Smooth muscle cell (in vitro differentiated cells): Measurements from ENCODE around the gene ZNF594. TPM values are rescaled to one million over a fixed set of nuclear protein-coding genes. Genes with fewer than 3 reads are reported as not detected.
"Not testable (repeated sequence)": the region's sequence is repeated elsewhere in the genome, so short reads cannot be mapped to it uniquely, and the experiment has no call there.

ENCODE experiments used
- DNase-seq: peaks from one replicate; lab custom pipeline; 2025; ENCODE audit not compliant: unreplicated experiment; lab: John Stamatoyannopoulos, UW
- H2AFZ ChIP-seq: fragments of 200-600 bp; sonication (generic); 2 replicates; pipeline ENCODE4 v1.6.0; 2016; ENCODE audit warnings: antibody characterized with exemption, low read depth, mild to moderate bottlenecking
- H3F3A ChIP-seq: fragments of 200-600 bp; sonication (generic); 2 replicates; pipeline ENCODE4 v1.6.0; 2017; ENCODE audit warnings: antibody characterized with exemption, low read depth
- H3K27ac ChIP-seq: fragments of 200-600 bp; sonication (generic); 2 replicates; pipeline ENCODE4 v1.5.1; 2016; ENCODE audit warnings: low read depth, mild to moderate bottlenecking
- H3K27me3 ChIP-seq: fragments of 200-600 bp; sonication (generic); 2 replicates; pipeline ENCODE4 v1.6.1; 2016; ENCODE audit warnings: low read depth, mild to moderate bottlenecking
- H3K36me3 ChIP-seq: fragments of 200-600 bp; sonication (generic); 2 replicates; pipeline ENCODE4 v1.5.1; 2016; ENCODE audit warnings: low read depth
- H3K4me1 ChIP-seq: fragments of 200-600 bp; sonication (generic); 2 replicates; pipeline ENCODE4 v1.5.1; 2016; ENCODE audit warnings: low read depth
- H3K4me2 ChIP-seq: fragments of 200-600 bp; sonication (generic); 2 replicates; pipeline ENCODE4 v1.6.0; 2016; ENCODE audit warnings: mild to moderate bottlenecking
- H3K4me3 ChIP-seq: fragments of 200-600 bp; sonication (generic); 2 replicates; pipeline ENCODE4 v1.5.1; 2016; ENCODE audit warnings: mild to moderate bottlenecking
- H3K79me2 ChIP-seq: fragments of 200-600 bp; sonication (generic); 2 replicates; pipeline ENCODE4 v1.6.0; 2016; ENCODE audit warnings: low read depth, mild to moderate bottlenecking
- H3K9ac ChIP-seq: fragments of 200-600 bp; sonication (generic); 2 replicates; pipeline ENCODE4 v1.6.0; 2016; ENCODE audit warnings: low read depth
- H3K9me3 ChIP-seq: fragments of 200-600 bp; sonication (generic); replicated peaks from 2 replicates; pipeline ENCODE4 v1.5.1; 2016; ENCODE audit warnings: low read depth
- H4K20me1 ChIP-seq: fragments of 200-600 bp; sonication (generic); 2 replicates; pipeline ENCODE4 v1.6.0; 2016; ENCODE audit warnings: low read depth
- CTCF ChIP-seq: fragments of 200-600 bp; sonication (generic); IDR thresholded peaks from 2 replicates; pipeline ENCODE4 v1.5.1; 2017; ENCODE audit warnings: borderline replicate concordance, mild to moderate bottlenecking, antibody characterized with exemption; ENCODE audit not compliant: insufficient read depth, poor library complexity, severe bottlenecking
- WGBS: methylation state at CpG from one replicate; pipeline ENCODE4 v1.1.7; 2016; ENCODE audit warnings: low lambda C conversion rate; 5-methylcytosine and 5-hydroxymethylcytosine counted together
- polyA plus RNA-seq: library from polyadenylated mRNA; unstranded; fragments of >200 nt; fragmentation: Nextera tagmentation; extraction: Ambion mirVana; gene quantifications from 2 replicates; pipeline ENCODE4 v1.2.1, GENCODE V29; 2016
- total RNA-seq: library from RNA; depleted of rRNA; stranded (reverse); fragments of >200 nt; gene quantifications from 2 replicates; pipeline ENCODE4 v1.2.3, GENCODE V29; 2014

Gene ZNF594
- total and polyA plus RNA-seq, 2 experiments from 2014 or later, result 1.00 to 2.7 TPM

DNA sequence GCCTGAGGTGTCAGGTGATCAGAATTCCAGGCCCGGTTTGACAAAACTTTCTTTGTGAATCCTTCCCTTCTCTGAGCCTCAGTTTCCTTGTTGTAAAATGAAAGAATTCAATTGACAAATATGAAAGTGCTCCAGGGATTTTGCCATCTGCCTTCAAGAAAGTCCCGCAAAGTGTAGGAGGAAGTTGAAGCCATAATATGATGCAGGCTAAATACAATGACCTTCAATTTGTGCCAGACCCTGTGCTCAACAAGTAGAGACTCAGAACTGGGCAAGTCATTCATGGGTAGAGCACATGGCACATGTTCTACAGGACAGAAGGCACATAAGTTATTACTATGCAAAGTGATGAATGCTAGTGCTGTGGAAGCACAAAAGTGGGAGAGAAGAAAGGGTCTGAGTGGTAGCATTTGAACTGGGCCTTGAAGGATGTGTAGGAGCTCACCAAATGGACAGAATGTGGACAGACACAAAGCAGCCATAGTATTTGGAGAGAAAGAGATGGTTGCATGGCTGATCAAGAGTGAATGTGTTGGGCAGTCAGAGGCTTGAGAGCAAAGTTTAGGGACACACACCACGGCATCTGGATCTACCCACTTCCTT is 45.4 kb upstream of the ZNF594 start:
- Histone ChIP-seq H3K9me3 (no peaks in the 10 kb centered on the region), H3K79me2 (no peaks in the 10 kb centered on the region), H3K4me1 (no peaks in the 10 kb centered on the region), H4K20me1 (no peaks in the 10 kb centered on the region), H3K36me3 (no peaks in the 10 kb centered on the region), H3K9ac (no peak overlapping the region), H3K27ac (no peak overlapping the region), H3K4me3 (no peak overlapping the region), H3K4me2 (no peak overlapping the region), H3K27me3 (no peaks in the 10 kb centered on the region), H3F3A (no peaks in the 10 kb centered on the region), H2AFZ (no peak overlapping the region)
- TF ChIP-seq CTCF, result no peak
- 92% methylated on average over 3 of the region's 3 CpGs for WGBS
- no peak for DNase-seq

- H3K4me2 ChIP-seq, result no peak within 1 kb of the TSS
- no peaks in the 10 kb centered on the region for H3F3A ChIP-seq
- H3K4me1 ChIP-seq, result no peaks in the 10 kb centered on the region
- H3K9ac ChIP-seq, result no peak within 1 kb of the TSS
- H3K9me3 ChIP-seq, result no peaks in the 10 kb centered on the region
- no peaks in the 10 kb centered on the region for H3K27me3 ChIP-seq
- TF ChIP-seq CTCF, result no peak
- H3K4me3 ChIP-seq, result no peak within 1 kb of the TSS
- H3K36me3 ChIP-seq, result no peaks in the 10 kb centered on the region
- no peak for DNase-seq
- no peak within 1 kb of the TSS for H3K27ac ChIP-seq
- no peak within 1 kb of the TSS for H2AFZ ChIP-seq
- H4K20me1 ChIP-seq, result no peaks in the 10 kb centered on the region
- H3K79me2 ChIP-seq, result no peaks in the 10 kb centered on the region
- 94% methylated on average over 19 of the region's 19 CpGs for WGBS
Measured at GRCh38 chr17:5234645-5235576, 43.2 kb upstream of the ZNF594 start, which contains the start of gene SCIMP. TSS of gene SCIMP (minus strand) at chr17:5234860. CDS start at chr17:5234755, 105 bp downstream.

- not testable (repeated sequence) for H2AFZ ChIP-seq, H3K79me2 ChIP-seq, DNase-seq, H3K4me3 ChIP-seq, H3K27ac ChIP-seq, H3K4me2 ChIP-seq, H3F3A ChIP-seq, H3K9ac ChIP-seq, H3K4me1 ChIP-seq, H3K9me3 ChIP-seq, H4K20me1 ChIP-seq, H3K36me3 ChIP-seq, H3K27me3 ChIP-seq
- 94% methylated on average over 7 of the region's 7 CpGs for WGBS
Measured at GRCh38 chr17:5233492-5233891, 41.8 kb upstream of the ZNF594 start.
